Measurements from ENCODE around the gene FAF1.

The FAF1 gene

GRCh38 chr1:50959913-50960844, at the start of gene FAF1:
Gene FAF1 (minus strand): TSS chr1:50960267. CDS start chr1:50959811, 456 bp downstream.
- TF ChIP-seq GATA3 (IDR thresholded peaks at IDR 0.05; ENCODE audit: low read depth, low read length) (no peak), GATA2 (IDR thresholded peaks at IDR 0.05; ENCODE audit: low read depth, low read length) (no peak; the same call in 1 of the 2 replicates)

- TF ChIP-seq GATA2 (IDR thresholded peaks at IDR 0.05; ENCODE audit: low read depth, low read length) = no peak
- TF ChIP-seq GATA3 (IDR thresholded peaks at IDR 0.05; ENCODE audit: low read depth, low read length) = no peak
These were observed 49.3 kb upstream of the FAF1 start for GRCh38 chr1:51009381-51009780.

DNA sequence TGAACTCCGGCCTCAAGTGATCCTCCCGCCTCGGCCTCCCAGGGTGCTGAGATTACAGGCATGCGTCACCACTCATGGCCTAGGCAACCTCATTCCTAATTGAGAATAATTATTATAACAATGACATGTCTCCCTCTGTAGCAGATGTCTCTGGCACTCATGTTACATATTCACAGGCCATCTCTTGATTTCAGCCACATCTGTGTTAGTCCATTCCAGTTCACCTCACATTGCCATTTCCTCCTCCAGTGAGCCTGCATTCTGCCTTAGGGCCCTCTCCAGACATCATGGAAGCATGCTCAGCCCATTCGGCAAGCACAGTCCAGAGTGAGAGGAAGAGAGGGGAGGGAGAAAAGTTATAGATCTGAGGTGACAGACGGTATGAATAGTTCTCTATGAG, 42.4 kb upstream of the FAF1 start:
- no peak for TF ChIP-seq GATA2 (IDR thresholded peaks at IDR 0.05; ENCODE audit: low read depth, low read length)
- TF ChIP-seq GATA3 (IDR thresholded peaks at IDR 0.05; ENCODE audit: low read depth, low read length) = no peak

DNA sequence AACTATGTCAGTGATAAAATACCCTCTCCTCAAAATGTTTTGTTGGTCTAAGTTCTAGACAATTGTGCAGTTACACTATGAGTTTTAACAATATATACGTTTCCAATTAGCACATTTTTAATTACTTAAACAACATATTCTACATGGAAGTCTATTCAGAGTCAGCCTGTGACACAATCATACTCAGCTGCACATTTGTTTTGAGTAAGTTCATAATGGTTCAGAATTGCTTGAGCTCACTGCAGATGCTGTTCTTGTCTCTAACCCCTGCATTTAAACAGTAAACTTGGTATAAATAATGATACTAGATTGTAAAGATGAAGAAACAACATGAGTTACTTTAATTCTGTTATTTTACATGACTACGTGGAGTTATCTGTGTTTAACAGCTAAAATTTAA, 40.6 kb upstream of the FAF1 start:
- TF ChIP-seq GATA2 (IDR thresholded peaks at IDR 0.05; ENCODE audit: low read depth, low read length) = no peak
- TF ChIP-seq GATA3 (IDR thresholded peaks at IDR 0.05; ENCODE audit: low read depth, low read length) = no peak

- TF ChIP-seq GATA2 (IDR thresholded peaks at IDR 0.05; ENCODE audit: low read depth, low read length) (no peak), GATA3 (IDR thresholded peaks at IDR 0.05; ENCODE audit: low read depth, low read length) (no peak)
These were observed 40.1 kb upstream of the FAF1 start for GRCh38 chr1:51000160-51000559.

DNA sequence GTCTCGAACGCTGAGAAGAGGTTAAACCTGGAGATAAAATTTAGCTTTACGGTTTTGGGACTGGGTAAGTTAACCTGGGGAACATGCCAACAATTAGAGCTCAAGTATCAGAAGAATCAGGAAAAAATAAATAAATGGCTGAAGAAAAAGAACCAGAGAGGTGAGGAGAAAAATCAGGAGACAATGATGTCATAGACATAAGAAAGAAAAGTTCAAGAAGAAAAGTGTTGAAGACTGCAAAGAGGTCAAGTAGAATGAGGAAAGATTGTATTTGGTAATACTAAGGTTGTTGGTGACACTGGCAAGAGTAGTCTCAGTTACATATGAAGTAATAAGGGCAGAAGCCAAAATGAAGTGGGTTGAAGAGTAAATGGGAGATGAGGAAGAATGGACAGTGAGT, 36.0 kb upstream of the FAF1 start:
- no peak for TF ChIP-seq GATA2 (IDR thresholded peaks at IDR 0.05; ENCODE audit: low read depth, low read length)
- TF ChIP-seq GATA3 (IDR thresholded peaks at IDR 0.05; ENCODE audit: low read depth, low read length) = no peak

DNA sequence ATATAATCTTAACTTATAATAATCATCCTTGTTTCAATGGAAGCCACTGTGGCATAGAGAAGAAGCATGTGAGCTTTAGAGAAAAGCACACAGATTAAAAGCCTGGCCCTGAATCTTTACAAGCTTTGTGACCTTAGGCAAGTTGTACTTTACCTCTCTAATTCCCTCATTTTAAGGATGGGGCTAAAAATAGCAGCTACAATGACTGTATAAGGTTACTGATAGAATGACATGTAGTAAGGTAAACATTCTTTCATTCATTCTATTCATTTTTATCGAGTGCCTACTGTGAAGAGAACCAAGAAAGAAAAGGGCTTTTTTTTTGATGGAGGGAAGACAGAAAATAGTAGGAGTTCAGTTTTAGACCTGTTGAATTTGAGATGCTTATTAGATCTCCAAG, 35.6 kb upstream of the FAF1 start:
- TF ChIP-seq GATA2 (IDR thresholded peaks at IDR 0.05; ENCODE audit: low read depth, low read length) = no peak
- TF ChIP-seq GATA3 (IDR thresholded peaks at IDR 0.05; ENCODE audit: low read depth, low read length) = no peak

GRCh38 chr1:50994997-50995396, 34.9 kb upstream of the FAF1 start:
- no peak for TF ChIP-seq GATA2 (IDR thresholded peaks at IDR 0.05; ENCODE audit: low read depth, low read length)
- TF ChIP-seq GATA3 (IDR thresholded peaks at IDR 0.05; ENCODE audit: low read depth, low read length) = no peak

GRCh38 chr1:50993645-50994044, 33.6 kb upstream of the FAF1 start:
- TF ChIP-seq GATA3 (IDR thresholded peaks at IDR 0.05; ENCODE audit: low read depth, low read length) (no peak), GATA2 (IDR thresholded peaks at IDR 0.05; ENCODE audit: low read depth, low read length) (no peak)

DNA sequence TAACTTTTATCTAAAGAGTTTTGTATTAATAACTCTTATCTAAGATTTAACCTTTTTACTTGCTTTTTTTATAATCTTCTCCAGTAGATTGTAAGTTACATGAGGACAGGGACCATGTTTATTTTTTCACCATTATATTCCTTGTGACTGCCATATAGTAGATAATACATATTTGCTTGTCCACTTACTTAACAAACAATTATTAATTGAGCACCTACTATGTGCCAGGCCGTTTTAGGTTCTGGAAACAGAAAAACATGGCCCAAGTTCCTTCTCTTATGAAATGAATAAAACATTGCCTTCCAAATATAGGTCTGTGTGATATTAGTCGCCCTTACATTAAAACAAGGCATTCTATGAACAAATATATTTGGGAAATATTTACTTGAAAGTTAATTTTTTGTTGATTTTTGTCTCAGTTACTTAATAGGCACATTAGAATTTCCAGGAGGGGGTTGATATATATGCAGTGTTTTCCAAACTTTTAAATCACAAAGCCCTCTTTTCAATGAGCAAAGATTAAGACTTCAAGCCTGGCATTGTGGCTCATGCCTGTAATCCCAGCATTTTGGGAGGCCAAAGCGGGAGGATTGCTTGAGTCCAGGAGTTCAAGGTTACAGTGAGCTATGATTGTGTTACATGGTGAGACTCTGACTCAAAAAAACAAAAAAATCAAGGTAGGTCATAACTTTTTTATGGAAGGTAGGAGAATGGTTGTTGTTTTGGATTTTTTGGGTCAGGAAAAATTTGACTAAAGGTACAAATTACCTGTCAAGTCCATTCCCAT, 32.7 kb upstream of the FAF1 start:
- no peak for TF ChIP-seq GATA2 (IDR thresholded peaks at IDR 0.05; ENCODE audit: low read depth, low read length)
- no peak for TF ChIP-seq GATA3 (IDR thresholded peaks at IDR 0.05; ENCODE audit: low read depth, low read length)

GRCh38 chr1:50989694-50990093, 29.6 kb upstream of the FAF1 start:
- no peak for TF ChIP-seq GATA2 (IDR thresholded peaks at IDR 0.05; ENCODE audit: low read depth, low read length)
- TF ChIP-seq GATA3 (IDR thresholded peaks at IDR 0.05; ENCODE audit: low read depth, low read length) = no peak

DNA sequence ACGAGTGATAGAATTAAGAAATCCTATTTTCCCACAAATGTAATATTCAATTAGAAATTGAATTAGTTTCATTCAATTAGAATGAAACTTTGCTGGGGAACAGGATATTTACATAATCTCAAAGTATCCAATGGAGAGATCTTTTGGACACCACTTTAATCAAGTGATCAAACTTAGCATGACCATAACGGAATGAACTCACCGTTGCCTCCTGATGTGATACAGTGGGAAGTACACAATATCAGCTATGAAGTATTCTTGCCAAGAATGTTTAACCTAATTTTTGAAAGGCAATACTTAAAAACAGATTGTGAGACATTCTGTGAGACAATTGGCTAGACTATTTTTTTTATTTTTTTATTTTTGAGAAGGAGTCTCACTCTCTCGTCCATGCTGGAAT, 26.6 kb upstream of the FAF1 start:
- no peak for TF ChIP-seq GATA3 (IDR thresholded peaks at IDR 0.05; ENCODE audit: low read depth, low read length)
- TF ChIP-seq GATA2 (IDR thresholded peaks at IDR 0.05; ENCODE audit: low read depth, low read length) = no peak

DNA sequence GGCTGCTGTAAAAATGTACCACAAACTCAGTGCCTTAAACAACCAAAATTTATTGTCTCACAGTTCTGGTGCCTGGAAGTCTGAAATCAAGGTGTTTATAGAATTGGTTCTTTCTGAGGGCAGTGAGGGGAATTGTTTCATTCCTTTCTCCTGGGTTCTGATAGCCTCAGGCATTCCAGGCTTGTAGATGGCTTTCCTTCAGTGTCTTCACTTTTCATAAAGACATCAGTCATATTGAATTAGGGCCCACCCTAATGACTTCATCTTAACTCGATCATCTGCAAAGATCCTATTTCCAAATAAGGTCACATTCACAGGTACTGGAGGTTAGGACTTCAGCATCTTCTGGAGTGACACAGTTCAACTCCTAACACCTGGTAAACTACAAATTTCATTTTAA, 25.0 kb upstream of the FAF1 start:
- TF ChIP-seq GATA2 (IDR thresholded peaks at IDR 0.05; ENCODE audit: low read depth, low read length) (no peak), GATA3 (IDR thresholded peaks at IDR 0.05; ENCODE audit: low read depth, low read length) (no peak)

DNA sequence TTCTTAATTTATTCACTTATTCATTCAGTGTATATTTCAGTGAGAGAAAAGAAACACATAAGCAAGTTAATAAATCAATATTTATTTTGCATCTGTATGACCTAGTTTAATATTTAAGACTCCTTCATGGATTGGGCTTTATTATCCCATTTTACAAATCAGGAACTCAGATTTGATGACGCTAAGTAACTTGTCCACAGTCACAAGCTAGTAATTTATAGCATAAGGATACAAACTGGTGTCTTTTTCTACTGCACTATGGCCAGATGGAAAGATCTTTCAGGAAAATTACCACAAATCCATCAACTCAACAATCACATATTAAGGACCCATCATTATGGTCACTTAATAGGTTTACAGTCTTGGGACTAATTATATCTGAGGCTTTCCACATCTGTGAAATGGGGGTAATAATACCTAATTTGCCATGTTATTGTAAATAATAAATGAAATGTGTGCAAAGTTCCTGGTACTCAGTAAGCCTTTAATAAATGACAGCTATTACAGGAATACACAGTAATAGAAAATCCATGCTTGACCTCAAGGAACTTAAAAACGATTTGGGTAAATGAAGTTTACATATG, 23.2 kb upstream of the FAF1 start:
- TF ChIP-seq GATA2 (IDR thresholded peaks at IDR 0.05; ENCODE audit: low read depth, low read length) (no peak), GATA3 (IDR thresholded peaks at IDR 0.05; ENCODE audit: low read depth, low read length) (no peak)

All from SH-SY5Y (cell line).